Upper lobe of right lung (tissue), 1 donor: ENCODE data around the gene PAGE2B. TPM values are rescaled to one million over a fixed set of nuclear protein-coding genes. Genes with fewer than 3 reads are reported as not detected.

Source experiments
- total RNA-seq: library from RNA; stranded (reverse); fragmentation: NEBNext Ultra II Directional; extraction: Animal tissue kit (Norgen Biotek cat#: 25700); gene quantifications from one replicate; pipeline ENCODE4 v1.2.1, GENCODE V29; 2021
- donor health status: DM: no; HTN: yes; CAD: no; lungs with severe emphysema.

PAGE2B gene
- total RNA-seq, 1 donor from 2014 or later = not detected

Other genes with a start within 250 kb of the PAGE2B start
- gene TRO, start 154.2 kb upstream of the PAGE2B start, total RNA-seq = 2.7 TPM
- gene PFKFB1, start 80.8 kb upstream of the PAGE2B start, total RNA-seq = not detected
- 10.5 TPM for gene APEX2, start 74.7 kb upstream of the PAGE2B start, total RNA-seq
- 0.78 TPM for gene ALAS2, start 44.1 kb upstream of the PAGE2B start, total RNA-seq
- gene PAGE2, start 14.0 kb downstream of the PAGE2B start, total RNA-seq = not detected
- not detected for gene PAGE5, start 145.3 kb downstream of the PAGE2B start, total RNA-seq
- gene PAGE3, start 189.9 kb downstream of the PAGE2B start, total RNA-seq = not detected